PFSK-1 (cell line): ENCODE results near the gene SLC48A1.

Experiments
- POLR2AphosphoS5 ChIP-seq: IDR thresholded peaks from 2 replicates; pipeline ENCODE4 v1.6.1; 2012; ENCODE audit warnings: low read depth, mild to moderate bottlenecking, control low read depth, low read length, moderate library complexity
- SIN3A ChIP-seq: IDR thresholded peaks from 2 replicates; pipeline ENCODE4 v1.6.1; 2012; ENCODE audit warnings: mild to moderate bottlenecking, low read length, moderate library complexity, borderline replicate concordance; ENCODE audit not compliant: insufficient read depth
- TAF1 ChIP-seq: IDR thresholded peaks from 2 replicates; pipeline ENCODE4 v1.6.1; 2012; ENCODE audit warnings: low read length, control low read depth, borderline replicate concordance; ENCODE audit not compliant: insufficient read depth
- TF ChIP-seq, protein P1 (sequence below), 2 experiments: IDR thresholded peaks; 2 replicates each; pipeline versions ENCODE4 v1.6.1 to v1.8.0; 2011 to 2012; ENCODE audit warnings: low read depth in 2 of 2, low read length in 2 of 2, control low read depth in 1 of 2, inconsistent platforms in 1 of 2, mild to moderate bottlenecking in 1 of 2, moderate library complexity in 1 of 2; ENCODE audit not compliant: insufficient read depth in 1 of 2

DNA sequence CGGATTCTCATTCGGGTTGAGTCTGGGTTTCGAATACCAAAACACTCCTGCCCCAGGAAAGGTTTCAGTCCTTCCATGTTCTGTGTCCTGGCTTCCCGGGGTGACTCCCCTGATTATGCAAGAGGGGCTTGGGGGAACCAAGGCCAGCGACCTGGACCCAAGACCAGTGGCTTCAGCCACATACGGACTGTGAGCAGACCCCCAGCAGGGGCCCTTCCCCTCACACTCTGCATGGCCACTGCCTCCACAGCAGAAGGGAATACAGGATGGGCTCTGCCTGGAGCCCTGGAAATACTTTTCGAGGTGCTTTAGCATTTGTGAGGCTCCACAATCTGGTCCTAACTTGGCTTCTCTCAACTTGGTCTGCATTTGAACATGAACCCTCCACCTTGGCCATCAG, 27.5 kb downstream of the SLC48A1 start:
- TF ChIP-seq TAF1: no peak
- TF ChIP-seq POLR2AphosphoS5: no peak
- TF ChIP-seq, protein P1, sequence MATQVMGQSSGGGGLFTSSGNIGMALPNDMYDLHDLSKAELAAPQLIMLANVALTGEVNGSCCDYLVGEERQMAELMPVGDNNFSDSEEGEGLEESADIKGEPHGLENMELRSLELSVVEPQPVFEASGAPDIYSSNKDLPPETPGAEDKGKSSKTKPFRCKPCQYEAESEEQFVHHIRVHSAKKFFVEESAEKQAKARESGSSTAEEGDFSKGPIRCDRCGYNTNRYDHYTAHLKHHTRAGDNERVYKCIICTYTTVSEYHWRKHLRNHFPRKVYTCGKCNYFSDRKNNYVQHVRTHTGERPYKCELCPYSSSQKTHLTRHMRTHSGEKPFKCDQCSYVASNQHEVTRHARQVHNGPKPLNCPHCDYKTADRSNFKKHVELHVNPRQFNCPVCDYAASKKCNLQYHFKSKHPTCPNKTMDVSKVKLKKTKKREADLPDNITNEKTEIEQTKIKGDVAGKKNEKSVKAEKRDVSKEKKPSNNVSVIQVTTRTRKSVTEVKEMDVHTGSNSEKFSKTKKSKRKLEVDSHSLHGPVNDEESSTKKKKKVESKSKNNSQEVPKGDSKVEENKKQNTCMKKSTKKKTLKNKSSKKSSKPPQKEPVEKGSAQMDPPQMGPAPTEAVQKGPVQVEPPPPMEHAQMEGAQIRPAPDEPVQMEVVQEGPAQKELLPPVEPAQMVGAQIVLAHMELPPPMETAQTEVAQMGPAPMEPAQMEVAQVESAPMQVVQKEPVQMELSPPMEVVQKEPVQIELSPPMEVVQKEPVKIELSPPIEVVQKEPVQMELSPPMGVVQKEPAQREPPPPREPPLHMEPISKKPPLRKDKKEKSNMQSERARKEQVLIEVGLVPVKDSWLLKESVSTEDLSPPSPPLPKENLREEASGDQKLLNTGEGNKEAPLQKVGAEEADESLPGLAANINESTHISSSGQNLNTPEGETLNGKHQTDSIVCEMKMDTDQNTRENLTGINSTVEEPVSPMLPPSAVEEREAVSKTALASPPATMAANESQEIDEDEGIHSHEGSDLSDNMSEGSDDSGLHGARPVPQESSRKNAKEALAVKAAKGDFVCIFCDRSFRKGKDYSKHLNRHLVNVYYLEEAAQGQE (IDR thresholded peaks at IDR 0.05; ENCODE audit: insufficient read depth in 1 of 2, low read depth in 2 of 2, low read length in 2 of 2): no peak
- no peak for TF ChIP-seq SIN3A
